Heart left ventricle (tissue), 13 donors: ENCODE results near the gene ARPIN.

Experiments used
- POLR2A ChIP-seq, 2 donors: fragments of 450-650 bp; IDR thresholded peaks; one replicate each; pipeline ENCODE4 v1.6.1; 2017; ENCODE audit warnings: antibody characterized with exemption in 2 of 2, mild to moderate bottlenecking in 2 of 2, moderate library complexity in 2 of 2
- TF ChIP-seq, protein P1 (sequence below), 12 donors: fragments of 200-600 bp; sonication (generic) in 4 of 12; IDR thresholded peaks; one replicate each; pipeline versions ENCODE4 v1.5.0 to v1.8.0; 2018 to 2022; ENCODE audit warnings: antibody characterized with exemption in 12 of 12, mild to moderate bottlenecking in 5 of 12
- donor health status: ischemic (EF 13 %, LVEDD 7.1; RV severe dilation, severe dysfunction).
- donor health status: DM: no; HTN: yes; CAD: no.
- donor health status: DM: no; HTN: no; CAD: no.
- donor health status: ischemic (EF 25% LVEDD 6.9; RV normal size, moderate dysfunction).
- donor health status: ischemic (EF 25% LVEDD 5.7; RV mildly dilated, moderate dysfunction).
- donor health status: ischemic (EF 35%, LVEDD 5.7; RV mildly dilated, moderate dysfunction).
- donor health status: nonischemic (EF 11% LVEDD 7.7; RV severe dilation, severe dysfunction).
- donor health status: DM: yes; HTN: yes; CAD: no.
- donor health status: PGD.
- donor health status: ischemic (EF 29% LVEDD 5.4; RV normal size, mild dysfunction).
- donor health status: nonischemic (EF 23%, LVEDD 6.1; RV moderate dilation, normal function).

GRCh38 chr15:89909611-89910010 is 3.1 kb downstream of the ARPIN start:
- TF ChIP-seq, protein P1, sequence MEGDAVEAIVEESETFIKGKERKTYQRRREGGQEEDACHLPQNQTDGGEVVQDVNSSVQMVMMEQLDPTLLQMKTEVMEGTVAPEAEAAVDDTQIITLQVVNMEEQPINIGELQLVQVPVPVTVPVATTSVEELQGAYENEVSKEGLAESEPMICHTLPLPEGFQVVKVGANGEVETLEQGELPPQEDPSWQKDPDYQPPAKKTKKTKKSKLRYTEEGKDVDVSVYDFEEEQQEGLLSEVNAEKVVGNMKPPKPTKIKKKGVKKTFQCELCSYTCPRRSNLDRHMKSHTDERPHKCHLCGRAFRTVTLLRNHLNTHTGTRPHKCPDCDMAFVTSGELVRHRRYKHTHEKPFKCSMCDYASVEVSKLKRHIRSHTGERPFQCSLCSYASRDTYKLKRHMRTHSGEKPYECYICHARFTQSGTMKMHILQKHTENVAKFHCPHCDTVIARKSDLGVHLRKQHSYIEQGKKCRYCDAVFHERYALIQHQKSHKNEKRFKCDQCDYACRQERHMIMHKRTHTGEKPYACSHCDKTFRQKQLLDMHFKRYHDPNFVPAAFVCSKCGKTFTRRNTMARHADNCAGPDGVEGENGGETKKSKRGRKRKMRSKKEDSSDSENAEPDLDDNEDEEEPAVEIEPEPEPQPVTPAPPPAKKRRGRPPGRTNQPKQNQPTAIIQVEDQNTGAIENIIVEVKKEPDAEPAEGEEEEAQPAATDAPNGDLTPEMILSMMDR (IDR thresholded peaks at IDR 0.05): no peak
- TF ChIP-seq POLR2A (IDR thresholded peaks at IDR 0.05): no peak
